ENCODE results near the gene RESP18. TPM values are rescaled to one million over a fixed set of nuclear protein-coding genes. Genes with fewer than 3 reads are reported as not detected.
"Not testable (repeated sequence)": the region's sequence is repeated elsewhere in the genome, so short reads cannot be mapped to it uniquely, and the experiment has no call there.

RESP18 gene
- total and polyA plus RNA-seq, 4 experiments from 2014 or later: not detected

DNA sequence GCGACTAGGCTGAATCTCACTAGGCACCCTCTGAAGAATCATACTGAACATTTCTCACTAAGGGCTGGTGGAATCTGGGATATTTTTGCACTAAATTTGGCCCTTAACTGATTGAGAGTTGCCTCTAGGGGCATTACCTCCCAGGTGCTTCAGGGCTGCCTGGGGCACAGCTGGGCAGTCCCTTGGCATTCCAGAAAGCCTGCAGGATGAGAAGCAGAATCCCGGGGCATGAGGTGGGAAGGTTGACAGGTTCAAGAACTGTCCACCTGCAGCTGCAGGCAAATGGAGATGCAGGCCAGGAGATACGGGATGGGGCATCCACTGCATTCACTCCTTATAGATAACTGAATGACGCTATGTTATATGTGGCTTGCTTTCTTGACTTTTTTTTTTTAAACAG lies 7.4 kb downstream of the RESP18 start:
- Mint-ChIP-seq H3K36me3 (no peaks in the 10 kb centered on the region), H3K27ac (no peak overlapping the region), H3K27me3 (peaks cover 10 to 29% of the 10 kb centered on the region in 2 donors), H3K4me3 (no peak overlapping the region), H3K4me1 (peaks cover 5 to 10% (median 8%) of the 10 kb centered on the region in 4 donors), H3K9me3 (no peaks in the 10 kb centered on the region)
- Histone ChIP-seq H3K36me3 (ENCODE audit: insufficient read depth, low read length) (no peaks in the 10 kb centered on the region), H3K27ac (ENCODE audit: low read depth, low read length) (no peak overlapping the region), H3K9me3 (ENCODE audit: control insufficient read depth in 1 of 2, low read length in 2 of 2) (no peaks in the 10 kb centered on the region), H3K4me1 (ENCODE audit: insufficient read depth, low read length) (peaks cover 9% of the 10 kb centered on the region), H3K27me3 (ENCODE audit: insufficient read depth, low read length) (no peaks in the 10 kb centered on the region), H3K4me3 (ENCODE audit: low read length in 2 of 2) (no peak overlapping the region)
- CTCF ChIA-PET (ENCODE audit: partially characterized antibody): no interaction called here
- no peak for DNase-seq
- POLR2A ChIA-PET (ENCODE audit: partially characterized antibody): no interaction called here
- intact Hi-C loops (cut with micrococcal nuclease): no loop called here

GRCh38 chr2:219323434-219323833 lies 9.1 kb downstream of the RESP18 start:
- no peak overlapping the region for H3K4me3 Mint-ChIP-seq
- H3K36me3 Mint-ChIP-seq: no peaks in the 10 kb centered on the region
- Histone ChIP-seq H3K9me3 (ENCODE audit: control insufficient read depth in 1 of 2, low read length in 2 of 2) (no peaks in the 10 kb centered on the region), H3K4me3 (ENCODE audit: low read length in 2 of 2) (no peak overlapping the region), H3K27ac (ENCODE audit: low read depth, low read length) (no peak overlapping the region), H3K36me3 (ENCODE audit: insufficient read depth, low read length) (no peaks in the 10 kb centered on the region), H3K4me1 (ENCODE audit: insufficient read depth, low read length) (peaks cover 10% of the 10 kb centered on the region), H3K27me3 (ENCODE audit: insufficient read depth, low read length) (no peaks in the 10 kb centered on the region)
- intact Hi-C loops (cut with micrococcal nuclease): no loop called here
- no peak for DNase-seq
- CTCF ChIA-PET (ENCODE audit: partially characterized antibody): interaction anchor here (1.4 kb wide), 1 partner anchor 28 kb away, joined by 4 read pairs; no protein-coding TSS in a partner anchor
- H3K9me3 Mint-ChIP-seq: no peaks in the 10 kb centered on the region
- no peak overlapping the region for H3K27ac Mint-ChIP-seq
- POLR2A ChIA-PET (ENCODE audit: partially characterized antibody): no interaction called here
- H3K4me1 Mint-ChIP-seq: peaks cover 5 to 10% (median 8%) of the 10 kb centered on the region in 4 donors
- H3K27me3 Mint-ChIP-seq: peaks cover 7 to 16% of the 10 kb centered on the region in 2 donors

GRCh38 chr2:219314804-219315468 lies 17.6 kb downstream of the RESP18 start:
- Histone ChIP-seq H3K4me3 (ENCODE audit: low read length in 2 of 2) (no peak overlapping the region), H3K27ac (ENCODE audit: low read depth, low read length) (no peak overlapping the region), H3K36me3 (ENCODE audit: insufficient read depth, low read length) (no peaks in the 10 kb centered on the region), H3K9me3 (ENCODE audit: control insufficient read depth in 1 of 2, low read length in 2 of 2) (no peaks in the 10 kb centered on the region), H3K27me3 (ENCODE audit: insufficient read depth, low read length) (peaks cover 4% of the 10 kb centered on the region), H3K4me1 (ENCODE audit: insufficient read depth, low read length) (no peaks in the 10 kb centered on the region)
- Mint-ChIP-seq H3K36me3 (no peaks in the 10 kb centered on the region), H3K9me3 (peaks cover 0 to 5% (median 0%) of the 10 kb centered on the region in 8 donors), H3K27me3 (peaks cover 9 to 19% of the 10 kb centered on the region in 2 donors), H3K27ac (no peak overlapping the region), H3K4me3 (no peak overlapping the region), H3K4me1 (peaks cover 0 to 1% (median 0%) of the 10 kb centered on the region in 4 donors)
- ChIA-PET CTCF (ENCODE audit: partially characterized antibody) (interaction anchor here (0.7 kb wide), 1 partner anchor 12 kb away, joined by 4 read pairs; no protein-coding TSS in a partner anchor), POLR2A (ENCODE audit: partially characterized antibody) (no interaction called here)
- intact Hi-C loops (cut with micrococcal nuclease): no loop called here
- no peak for DNase-seq

DNA sequence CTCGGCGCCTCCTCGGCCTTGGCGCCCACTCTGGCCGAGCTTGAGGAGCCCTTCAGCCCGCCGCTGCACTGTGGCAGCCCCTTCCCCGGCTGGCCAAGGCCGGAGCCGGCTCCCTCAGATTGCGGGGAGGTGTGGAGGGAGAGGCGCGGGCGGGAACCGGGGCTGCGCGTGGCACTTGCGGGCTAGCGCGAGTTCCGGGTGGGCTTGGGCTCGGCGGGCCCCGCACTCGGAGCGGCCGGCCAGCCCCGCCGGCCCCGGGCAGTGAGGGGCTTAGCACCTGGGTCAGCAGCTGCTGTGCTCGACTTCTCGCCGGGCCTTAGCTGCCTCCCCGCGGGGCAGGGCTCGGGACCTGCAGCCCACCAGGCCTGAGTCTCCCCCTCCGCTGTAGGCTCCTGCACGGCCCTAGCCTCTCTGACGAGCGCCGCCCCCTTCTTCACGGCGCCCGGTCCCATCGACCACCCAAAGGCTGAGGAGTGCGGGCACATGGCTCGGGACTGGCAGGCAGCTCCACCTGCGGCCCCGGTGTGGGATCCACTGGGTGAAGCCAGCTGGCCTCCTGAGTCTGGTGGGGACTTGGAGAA lies 19.8 kb downstream of the RESP18 start:
- peaks cover 21 to 30% of the 10 kb centered on the region in 2 donors for H3K27me3 Mint-ChIP-seq
- H3K4me3 ChIP-seq (ENCODE audit: low read length in 2 of 2); H3K4me1 Mint-ChIP-seq; intact Hi-C loops (cut with micrococcal nuclease); H3K27ac ChIP-seq (ENCODE audit: low read depth, low read length); H3K9me3 Mint-ChIP-seq; H3K27ac Mint-ChIP-seq; H3K27me3 ChIP-seq (ENCODE audit: insufficient read depth, low read length); DNase-seq; H3K36me3 ChIP-seq (ENCODE audit: insufficient read depth, low read length); H3K4me1 ChIP-seq (ENCODE audit: insufficient read depth, low read length); H3K9me3 ChIP-seq (ENCODE audit: control insufficient read depth in 1 of 2, low read length in 2 of 2); POLR2A ChIA-PET (ENCODE audit: partially characterized antibody); H3K4me3 Mint-ChIP-seq; H3K36me3 Mint-ChIP-seq: not testable (repeated sequence)
- CTCF ChIA-PET (ENCODE audit: partially characterized antibody): interaction anchor here (1.1 to 1.9 kb wide), 3 partner anchors 15 to 283 kb away, joined by 3 to 6 read pairs (median 3); partner anchors contain the start of gene NHEJ1

- peaks cover 18% of the 10 kb centered on the region for H3K27me3 ChIP-seq (ENCODE audit: insufficient read depth, low read length)
- Mint-ChIP-seq H3K4me1 (peaks cover 0 to 3% (median under 1%) of the 10 kb centered on the region in 4 donors), H3K27me3 (peaks cover 37 to 43% of the 10 kb centered on the region in 2 donors), H3K9me3 (peaks cover 0 to 5% (median 2%) of the 10 kb centered on the region in 8 donors), H3K27ac (peak within 1 kb of the TSS in 1 of 7 donors; percentile 58), H3K4me3 (no peak within 1 kb of the TSS), H3K36me3 (no peaks in the 10 kb centered on the region)
- ChIA-PET POLR2A (ENCODE audit: partially characterized antibody) (no interaction called here), CTCF (ENCODE audit: partially characterized antibody) (interaction anchor here (1.5 to 1.6 kb wide), 2 partner anchors 9 to 44 kb away, joined by 5 to 8 read pairs; no protein-coding TSS in a partner anchor)
- no peaks in the 10 kb centered on the region for H3K36me3 ChIP-seq (ENCODE audit: insufficient read depth, low read length)
- no peak within 1 kb of the TSS for H3K4me3 ChIP-seq (ENCODE audit: low read length in 2 of 2)
- H3K4me1 ChIP-seq (ENCODE audit: insufficient read depth, low read length): no peaks in the 10 kb centered on the region
- intact Hi-C loops (cut with micrococcal nuclease): no loop called here
- no peak for DNase-seq
- H3K9me3 ChIP-seq (ENCODE audit: control insufficient read depth in 1 of 2, low read length in 2 of 2): no peaks in the 10 kb centered on the region
- H3K27ac ChIP-seq (ENCODE audit: low read depth, low read length): no peak within 1 kb of the TSS
Measured at GRCh38 chr2:219309278-219309677, 23.3 kb downstream of the RESP18 start, which contains the start of gene PTPRN. Gene PTPRN (minus strand): TSS chr2:219309401. CDS start chr2:219309332, 69 bp downstream.

GRCh38 chr2:219308142-219309101 lies 24.1 kb downstream of the RESP18 start:
- Mint-ChIP-seq H3K9me3 (peaks cover 0 to 4% (median 2%) of the 10 kb centered on the region in 8 donors), H3K27ac (peak overlapping the region in 1 of 7 donors; percentile 58), H3K4me1 (peaks cover 0 to 3% (median under 1%) of the 10 kb centered on the region in 4 donors), H3K27me3 (peaks cover 40 to 42% of the 10 kb centered on the region in 2 donors), H3K4me3 (no peak overlapping the region), H3K36me3 (no peaks in the 10 kb centered on the region)
- DNase-seq: peak; percentile 57 to 62 (median 61)
- Histone ChIP-seq H3K36me3 (ENCODE audit: insufficient read depth, low read length) (no peaks in the 10 kb centered on the region), H3K27me3 (ENCODE audit: insufficient read depth, low read length) (peaks cover 18% of the 10 kb centered on the region), H3K4me1 (ENCODE audit: insufficient read depth, low read length) (no peaks in the 10 kb centered on the region), H3K4me3 (ENCODE audit: low read length in 2 of 2) (no peak overlapping the region), H3K27ac (ENCODE audit: low read depth, low read length) (no peak overlapping the region), H3K9me3 (ENCODE audit: control insufficient read depth in 1 of 2, low read length in 2 of 2) (no peaks in the 10 kb centered on the region)
- POLR2A ChIA-PET (ENCODE audit: partially characterized antibody): no interaction called here
- intact Hi-C loops (cut with micrococcal nuclease): no loop called here
- CTCF ChIA-PET (ENCODE audit: partially characterized antibody): interaction anchor here (1.2 to 1.4 kb wide), 2 partner anchors 64 to 278 kb away, joined by 3 read pairs; no protein-coding TSS in a partner anchor

Data from CD4-positive, alpha-beta memory T cell (primary cell).